Ishikawa (cell line): ENCODE data around the gene GAL3ST3.
A peak's percentile ranks its signal among the peaks of the same experiment; 100 is the strongest.

Source experiments
- CEBPB ChIP-seq: IDR thresholded peaks from 2 replicates; pipeline ENCODE4 v1.6.1; 2012
- CREB1 ChIP-seq: IDR thresholded peaks from 2 replicates; pipeline ENCODE4 v1.6.1; 2012; ENCODE audit warnings: low read depth
- EGR1 ChIP-seq: IDR thresholded peaks from 2 replicates; pipeline ENCODE4 v1.6.1; 2012
- EP300 ChIP-seq: IDR thresholded peaks from 2 replicates; pipeline ENCODE4 v1.6.1; 2012; ENCODE audit warnings: borderline replicate concordance
- FOXM1 ChIP-seq: IDR thresholded peaks from 2 replicates; pipeline ENCODE4 v1.6.1; 2012; ENCODE audit warnings: low read depth, borderline replicate concordance
- NFIC ChIP-seq: IDR thresholded peaks from 2 replicates; pipeline ENCODE4 v1.6.1; 2012
- RAD21 ChIP-seq: IDR thresholded peaks from 2 replicates; pipeline ENCODE4 v1.6.1; 2012; ENCODE audit warnings: low read depth
- TAF1 ChIP-seq: IDR thresholded peaks from 2 replicates; pipeline ENCODE4 v1.6.1; 2012; ENCODE audit warnings: low read depth, mild to moderate bottlenecking
- TCF12 ChIP-seq: IDR thresholded peaks from 2 replicates; pipeline ENCODE4 v1.6.1; 2012; ENCODE audit warnings: low read depth
- TEAD4 ChIP-seq: IDR thresholded peaks from 2 replicates; pipeline ENCODE4 v1.6.1; 2012
- YY1 ChIP-seq: IDR thresholded peaks from 2 replicates; pipeline ENCODE4 v1.6.1; 2012; ENCODE audit warnings: low read depth
- ZBTB7A ChIP-seq: IDR thresholded peaks from 2 replicates; pipeline ENCODE4 v1.6.1; 2012; ENCODE audit warnings: low read depth
- TF ChIP-seq, protein P1 (sequence below): IDR thresholded peaks from 2 replicates; pipeline ENCODE4 v1.6.1; 2012; ENCODE audit warnings: low read depth, mild to moderate bottlenecking
- TF ChIP-seq, protein P2 (sequence below): IDR thresholded peaks from 2 replicates; pipeline ENCODE4 v1.6.1; 2012
- TF ChIP-seq, protein P3 (sequence below): IDR thresholded peaks from 2 replicates; pipeline ENCODE4 v1.6.1; 2012

GAL3ST3 gene

DNA sequence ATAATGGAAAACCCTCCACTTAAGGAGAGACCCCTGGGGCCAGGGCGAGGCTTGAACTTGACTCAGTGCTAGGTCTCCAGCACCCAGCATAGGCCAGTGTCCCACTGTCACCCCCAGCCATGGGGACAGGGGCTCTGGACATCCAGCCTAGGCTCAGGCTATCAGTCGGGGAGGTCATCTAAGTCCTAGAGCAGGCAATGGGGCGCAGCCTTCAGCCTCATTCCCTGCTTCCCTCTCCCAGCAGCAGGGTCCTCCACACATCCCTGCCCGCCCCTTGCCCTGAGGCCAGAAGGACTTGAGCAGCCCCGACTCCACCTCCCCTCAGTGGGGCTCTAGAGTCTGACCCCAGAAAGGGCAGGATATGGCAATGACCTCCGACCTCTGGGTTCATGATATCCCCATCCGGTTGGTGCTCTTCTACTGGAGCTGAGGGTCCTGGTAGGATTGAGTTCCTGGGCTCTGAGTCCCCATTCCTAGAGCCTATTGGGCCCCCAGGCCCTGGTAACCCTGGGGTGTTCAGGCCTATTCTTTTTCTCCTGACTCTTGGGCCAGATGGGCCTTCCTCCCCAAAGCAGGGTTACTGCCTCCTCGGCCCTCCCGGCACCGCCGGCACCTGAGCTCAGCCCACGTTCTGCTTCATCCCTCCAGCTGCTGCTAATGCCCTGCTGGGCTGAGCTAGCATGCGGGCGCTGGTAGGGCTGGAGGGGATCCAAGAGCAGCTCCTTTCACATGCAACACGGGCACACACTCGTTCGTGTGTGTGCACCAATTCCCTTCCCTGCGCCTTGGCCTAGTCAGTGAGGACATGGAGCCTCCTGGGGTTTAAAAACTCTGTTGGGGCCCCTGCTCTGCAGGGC lies 32.8 kb downstream of the GAL3ST3 start:
- TF ChIP-seq EP300, result no peak
- TF ChIP-seq, protein P1, sequence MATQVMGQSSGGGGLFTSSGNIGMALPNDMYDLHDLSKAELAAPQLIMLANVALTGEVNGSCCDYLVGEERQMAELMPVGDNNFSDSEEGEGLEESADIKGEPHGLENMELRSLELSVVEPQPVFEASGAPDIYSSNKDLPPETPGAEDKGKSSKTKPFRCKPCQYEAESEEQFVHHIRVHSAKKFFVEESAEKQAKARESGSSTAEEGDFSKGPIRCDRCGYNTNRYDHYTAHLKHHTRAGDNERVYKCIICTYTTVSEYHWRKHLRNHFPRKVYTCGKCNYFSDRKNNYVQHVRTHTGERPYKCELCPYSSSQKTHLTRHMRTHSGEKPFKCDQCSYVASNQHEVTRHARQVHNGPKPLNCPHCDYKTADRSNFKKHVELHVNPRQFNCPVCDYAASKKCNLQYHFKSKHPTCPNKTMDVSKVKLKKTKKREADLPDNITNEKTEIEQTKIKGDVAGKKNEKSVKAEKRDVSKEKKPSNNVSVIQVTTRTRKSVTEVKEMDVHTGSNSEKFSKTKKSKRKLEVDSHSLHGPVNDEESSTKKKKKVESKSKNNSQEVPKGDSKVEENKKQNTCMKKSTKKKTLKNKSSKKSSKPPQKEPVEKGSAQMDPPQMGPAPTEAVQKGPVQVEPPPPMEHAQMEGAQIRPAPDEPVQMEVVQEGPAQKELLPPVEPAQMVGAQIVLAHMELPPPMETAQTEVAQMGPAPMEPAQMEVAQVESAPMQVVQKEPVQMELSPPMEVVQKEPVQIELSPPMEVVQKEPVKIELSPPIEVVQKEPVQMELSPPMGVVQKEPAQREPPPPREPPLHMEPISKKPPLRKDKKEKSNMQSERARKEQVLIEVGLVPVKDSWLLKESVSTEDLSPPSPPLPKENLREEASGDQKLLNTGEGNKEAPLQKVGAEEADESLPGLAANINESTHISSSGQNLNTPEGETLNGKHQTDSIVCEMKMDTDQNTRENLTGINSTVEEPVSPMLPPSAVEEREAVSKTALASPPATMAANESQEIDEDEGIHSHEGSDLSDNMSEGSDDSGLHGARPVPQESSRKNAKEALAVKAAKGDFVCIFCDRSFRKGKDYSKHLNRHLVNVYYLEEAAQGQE, result no peak
- TF ChIP-seq TCF12, result no peak
- TF ChIP-seq RAD21, result no peak
- no peak for TF ChIP-seq TEAD4
- no peak for TF ChIP-seq ZBTB7A
- no peak for TF ChIP-seq YY1
- peak; percentile 61 for TF ChIP-seq NFIC
- no peak for TF ChIP-seq EGR1
- TF ChIP-seq, protein P2, sequence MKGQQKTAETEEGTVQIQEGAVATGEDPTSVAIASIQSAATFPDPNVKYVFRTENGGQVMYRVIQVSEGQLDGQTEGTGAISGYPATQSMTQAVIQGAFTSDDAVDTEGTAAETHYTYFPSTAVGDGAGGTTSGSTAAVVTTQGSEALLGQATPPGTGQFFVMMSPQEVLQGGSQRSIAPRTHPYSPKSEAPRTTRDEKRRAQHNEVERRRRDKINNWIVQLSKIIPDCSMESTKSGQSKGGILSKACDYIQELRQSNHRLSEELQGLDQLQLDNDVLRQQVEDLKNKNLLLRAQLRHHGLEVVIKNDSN, result no peak
- TF ChIP-seq, protein P3, sequence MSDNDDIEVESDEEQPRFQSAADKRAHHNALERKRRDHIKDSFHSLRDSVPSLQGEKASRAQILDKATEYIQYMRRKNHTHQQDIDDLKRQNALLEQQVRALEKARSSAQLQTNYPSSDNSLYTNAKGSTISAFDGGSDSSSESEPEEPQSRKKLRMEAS, result peak; percentile 57; the same call in 1 of the 2 replicates
- no peak for TF ChIP-seq CREB1
- TF ChIP-seq FOXM1, result no peak
- no peak for TF ChIP-seq TAF1
- no peak for TF ChIP-seq CEBPB

DNA sequence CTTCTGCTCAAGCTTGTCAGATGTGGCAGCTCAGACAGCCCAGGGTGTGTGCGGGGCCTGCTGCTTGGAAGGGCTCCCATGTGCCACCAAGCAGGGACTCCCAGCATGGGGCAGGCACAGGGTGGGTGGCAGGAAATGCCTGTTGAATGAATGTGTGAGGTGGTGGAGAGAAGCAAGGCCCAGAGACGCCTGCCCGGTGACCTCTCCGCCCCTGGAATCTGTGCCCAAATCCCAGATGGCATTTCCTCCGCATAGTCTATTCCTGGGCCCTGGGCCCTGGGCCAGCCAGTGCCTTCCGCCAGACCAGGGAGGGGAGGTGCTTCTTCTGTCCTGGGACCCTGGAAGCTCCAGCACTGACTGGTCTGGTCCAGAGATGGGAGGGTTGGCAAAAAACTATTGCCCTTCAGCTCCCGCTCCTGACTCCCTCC lies 33.5 kb downstream of the GAL3ST3 start:
- TF ChIP-seq ZBTB7A (peak; percentile 46; the same call in 1 of the 2 replicates), TEAD4 (peak; percentile 94), CREB1 (no peak), CEBPB (no peak), EGR1 (peak; percentile 65), FOXM1 (peak; percentile 81; the same call in 1 of the 2 replicates), RAD21 (peak; percentile 13; the same call in 1 of the 2 replicates), TCF12 (peak; percentile 96), YY1 (no peak), TAF1 (no peak), NFIC (peak; percentile 92), EP300 (peak; percentile 96)
- TF ChIP-seq, protein P3, result peak; percentile 88
- TF ChIP-seq, protein P2, result peak; percentile 46; the same call in 1 of the 2 replicates
- TF ChIP-seq, protein P1, result no peak

DNA sequence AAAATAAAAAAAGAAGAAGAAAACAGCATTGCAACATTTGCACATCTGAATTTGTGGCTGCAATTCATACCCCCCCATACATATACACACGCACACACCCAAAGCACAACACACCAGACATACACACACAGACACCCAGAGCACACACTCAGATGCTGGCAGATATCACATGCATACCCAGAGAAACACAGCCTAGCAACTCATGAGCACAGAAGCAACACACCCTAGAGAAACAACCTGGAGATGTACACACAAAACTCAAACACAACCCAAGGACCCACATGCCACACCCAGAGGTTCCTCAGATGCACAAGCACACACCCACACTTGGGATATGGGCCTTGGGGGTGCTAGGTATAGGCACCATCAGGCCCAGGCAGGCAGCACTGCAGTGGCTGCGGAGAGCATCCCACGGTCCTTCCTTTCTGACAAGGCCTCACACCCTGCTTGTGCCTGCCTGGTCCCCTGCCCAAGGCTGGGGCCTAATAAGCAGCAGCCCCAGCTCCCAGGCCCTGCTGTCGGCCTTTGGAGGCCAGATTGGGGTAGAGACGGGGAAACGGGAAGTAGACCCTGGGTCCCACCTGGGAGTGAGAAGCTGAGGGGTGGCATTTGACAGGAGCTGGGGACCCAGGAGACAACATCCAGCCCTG lies 34.0 kb downstream of the GAL3ST3 start:
- TF ChIP-seq NFIC, result no peak
- no peak for TF ChIP-seq TEAD4
- TF ChIP-seq YY1, result no peak
- TF ChIP-seq TCF12, result no peak
- TF ChIP-seq, protein P2, result no peak
- no peak for TF ChIP-seq EP300
- TF ChIP-seq ZBTB7A, result no peak
- TF ChIP-seq CREB1, result no peak
- no peak for TF ChIP-seq RAD21
- TF ChIP-seq CEBPB, result no peak
- no peak for TF ChIP-seq EGR1
- no peak for TF ChIP-seq FOXM1
- TF ChIP-seq, protein P3, result no peak
- TF ChIP-seq, protein P1, result no peak
- TF ChIP-seq TAF1, result no peak
